ENCODE measurements around the gene CALML3.
"Not testable (repeated sequence)": the region's sequence is repeated elsewhere in the genome, so short reads cannot be mapped to it uniquely, and the experiment has no call there.

Gene CALML3

GRCh38 chr10:5553400-5554170, 28.8 kb downstream of the CALML3 start:
- DNase-seq (ENCODE audit: low read depth): no peak

GRCh38 chr10:5555021-5555510, 30.3 kb downstream of the CALML3 start:
- DNase-seq (ENCODE audit: low read depth): no peak

- no peak for DNase-seq (ENCODE audit: low read depth)
Observed at GRCh38 chr10:5555881-5556280, 31.1 kb downstream of the CALML3 start.

- no peak for DNase-seq (ENCODE audit: low read depth)
Observed at GRCh38 chr10:5556576-5556975, 31.8 kb downstream of the CALML3 start.

- DNase-seq (ENCODE audit: low read depth): no peak
Observed at GRCh38 chr10:5557040-5557721, 32.4 kb downstream of the CALML3 start.

GRCh38 chr10:5557799-5558771, 33.3 kb downstream of the CALML3 start:
- no peak for DNase-seq (ENCODE audit: low read depth)

GRCh38 chr10:5559022-5559421, 34.3 kb downstream of the CALML3 start:
- DNase-seq (ENCODE audit: low read depth): not testable (repeated sequence)

GRCh38 chr10:5559642-5560141, 34.9 kb downstream of the CALML3 start:
- no peak for DNase-seq (ENCODE audit: low read depth)

- DNase-seq (ENCODE audit: low read depth): no peak
Observed at GRCh38 chr10:5560142-5560816, 35.5 kb downstream of the CALML3 start.

GRCh38 chr10:5560817-5561703, 36.3 kb downstream of the CALML3 start:
- no peak for DNase-seq (ENCODE audit: low read depth)

- DNase-seq (ENCODE audit: low read depth): no peak
Observed at GRCh38 chr10:5561704-5562645, 37.2 kb downstream of the CALML3 start.

GRCh38 chr10:5563321-5563961, 38.7 kb downstream of the CALML3 start:
- DNase-seq (ENCODE audit: low read depth): no peak

- no peak for DNase-seq (ENCODE audit: low read depth)
Observed at GRCh38 chr10:5563991-5564536, 39.3 kb downstream of the CALML3 start.

- DNase-seq (ENCODE audit: low read depth): no peak
Observed at GRCh38 chr10:5564537-5565204, 39.9 kb downstream of the CALML3 start.

GRCh38 chr10:5565205-5565545, 40.4 kb downstream of the CALML3 start:
- no peak for DNase-seq (ENCODE audit: low read depth)

GRCh38 chr10:5565671-5566581, 41.2 kb downstream of the CALML3 start:
- DNase-seq (ENCODE audit: low read depth): no peak

- no peak for DNase-seq (ENCODE audit: low read depth)
Observed at GRCh38 chr10:5566614-5567013, 41.9 kb downstream of the CALML3 start.

Data from stimulated activated CD8-positive, alpha-beta memory T cell treated with anti-CD3 and anti-CD28 coated beads, Interleukin-7, amount 100 ng/mL, for 24 hours (primary cell).